Measurements from ENCODE around the gene C14orf39.

- TF ChIP-seq CTCF (IDR thresholded peaks at IDR 0.05) (no peak), EZH2phosphoT487 (IDR thresholded peaks at IDR 0.05) (no peak), EZH2 (IDR thresholded peaks at IDR 0.05) (no peak)
Measured at GRCh38 chr14:60485057-60485597, 736 bp downstream of the C14orf39 start.

All from neural progenitor cell (in vitro differentiated cells).